GM21528 (cell line): ENCODE results near the gene MORN1.

ENCODE experiments used
- ATAC-seq: cut with Tn5 transposase; IDR thresholded peaks from one replicate; pipeline ENCODE4 v1.9.1; 2021; ENCODE audit warnings: mild to moderate bottlenecking, moderate library complexity; ENCODE audit not compliant: unreplicated experiment, low FRiP score

Gene MORN1

DNA sequence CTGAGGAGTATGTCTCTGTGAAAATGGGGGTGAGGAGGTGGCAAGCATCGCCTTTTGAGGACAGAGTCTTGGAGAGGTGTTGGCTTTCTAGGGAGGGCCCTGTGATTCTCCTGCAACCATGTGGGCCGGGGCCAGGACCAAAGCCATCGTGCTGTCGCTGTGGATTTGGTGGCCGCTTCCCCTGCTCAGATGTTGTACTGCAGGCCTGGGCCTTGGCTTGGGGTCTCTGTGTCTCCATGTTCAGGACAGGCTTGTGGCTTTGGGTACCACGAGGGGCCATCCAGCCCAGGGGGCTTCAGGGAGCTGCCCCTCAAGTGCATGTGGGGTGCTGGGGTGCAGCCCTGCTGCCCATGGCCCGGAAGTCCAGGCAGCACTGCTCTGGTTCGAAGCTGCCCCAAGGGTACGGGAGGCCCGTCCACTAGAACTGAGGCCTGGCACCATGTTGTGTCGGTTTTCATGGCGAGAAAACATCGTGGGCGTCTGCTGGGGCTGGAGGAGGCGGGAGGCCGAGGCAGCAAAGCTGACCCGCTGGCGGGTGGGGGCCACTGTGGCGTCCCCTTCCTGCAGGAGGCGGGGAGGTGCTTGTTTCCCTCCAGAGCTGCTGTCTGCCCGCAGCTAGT lies 107.9 kb downstream of the MORN1 start:
- ATAC-seq = no peak

- no peak for ATAC-seq
Measured at GRCh38 chr1:2282556-2283270, 108.6 kb downstream of the MORN1 start.

DNA sequence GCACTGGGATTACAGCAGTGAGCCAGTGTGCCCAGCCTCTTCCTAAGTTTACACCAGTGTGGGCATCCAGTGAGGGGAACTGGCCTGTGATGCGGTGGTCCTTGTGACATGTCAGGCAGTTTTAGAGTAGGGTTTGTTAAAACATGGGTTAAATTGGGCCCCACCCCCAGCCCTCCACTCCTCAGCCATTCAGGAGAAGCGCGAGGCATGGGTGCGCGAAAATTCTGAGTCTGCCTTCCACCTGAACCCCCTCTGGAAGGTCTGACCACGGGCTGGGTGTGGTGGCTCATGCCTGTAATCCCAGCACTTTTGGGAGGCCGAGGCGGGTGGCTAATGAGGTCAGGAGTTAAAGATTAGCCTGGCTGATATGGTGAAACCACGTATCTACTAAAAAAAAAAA lies 111.5 kb downstream of the MORN1 start:
- ATAC-seq = no peak

- no peak for ATAC-seq
Measured at GRCh38 chr1:2279210-2279639, 112.1 kb downstream of the MORN1 start.

GRCh38 chr1:2278591-2279209 lies 112.7 kb downstream of the MORN1 start:
- ATAC-seq = no peak

- ATAC-seq = no peak
Measured at GRCh38 chr1:2277741-2278488, 113.4 kb downstream of the MORN1 start.

DNA sequence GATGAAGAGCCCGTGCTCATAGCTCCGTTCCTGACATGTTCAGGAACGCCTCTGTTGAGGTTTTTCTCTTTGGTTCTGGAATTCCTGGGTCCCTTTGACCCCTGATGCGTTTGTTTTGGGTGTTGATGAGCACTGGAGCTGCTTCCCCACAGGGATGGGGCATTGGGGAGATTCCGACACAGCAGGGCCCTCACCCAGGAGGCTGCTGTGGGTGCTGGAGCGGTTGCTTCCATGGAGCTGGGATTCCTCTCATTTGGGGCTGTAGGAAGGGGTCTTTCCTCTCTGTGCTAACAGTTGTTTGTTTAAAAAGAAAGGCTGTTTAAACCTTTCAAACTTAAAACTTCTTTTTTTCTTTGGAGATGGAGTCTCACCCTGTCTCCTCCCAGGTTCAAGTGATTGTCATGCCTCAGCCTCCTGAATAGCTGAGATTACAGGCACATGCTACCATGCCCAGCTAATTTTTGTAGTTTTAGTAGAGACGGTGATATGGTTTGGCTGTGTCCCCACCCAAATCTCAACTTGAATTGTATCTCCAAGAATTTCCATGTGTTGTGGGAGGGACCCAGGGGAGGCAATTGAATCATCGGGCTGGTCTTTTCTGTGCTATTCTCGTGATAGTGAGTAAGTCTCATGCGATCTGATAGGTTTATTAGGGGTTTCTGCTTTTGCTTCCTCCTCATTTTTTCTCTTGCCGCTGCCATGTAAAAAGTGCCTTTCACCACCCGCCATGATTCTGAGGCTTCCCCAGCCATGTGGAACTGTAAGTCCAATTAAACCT lies 114.4 kb downstream of the MORN1 start:
- no peak for ATAC-seq

DNA sequence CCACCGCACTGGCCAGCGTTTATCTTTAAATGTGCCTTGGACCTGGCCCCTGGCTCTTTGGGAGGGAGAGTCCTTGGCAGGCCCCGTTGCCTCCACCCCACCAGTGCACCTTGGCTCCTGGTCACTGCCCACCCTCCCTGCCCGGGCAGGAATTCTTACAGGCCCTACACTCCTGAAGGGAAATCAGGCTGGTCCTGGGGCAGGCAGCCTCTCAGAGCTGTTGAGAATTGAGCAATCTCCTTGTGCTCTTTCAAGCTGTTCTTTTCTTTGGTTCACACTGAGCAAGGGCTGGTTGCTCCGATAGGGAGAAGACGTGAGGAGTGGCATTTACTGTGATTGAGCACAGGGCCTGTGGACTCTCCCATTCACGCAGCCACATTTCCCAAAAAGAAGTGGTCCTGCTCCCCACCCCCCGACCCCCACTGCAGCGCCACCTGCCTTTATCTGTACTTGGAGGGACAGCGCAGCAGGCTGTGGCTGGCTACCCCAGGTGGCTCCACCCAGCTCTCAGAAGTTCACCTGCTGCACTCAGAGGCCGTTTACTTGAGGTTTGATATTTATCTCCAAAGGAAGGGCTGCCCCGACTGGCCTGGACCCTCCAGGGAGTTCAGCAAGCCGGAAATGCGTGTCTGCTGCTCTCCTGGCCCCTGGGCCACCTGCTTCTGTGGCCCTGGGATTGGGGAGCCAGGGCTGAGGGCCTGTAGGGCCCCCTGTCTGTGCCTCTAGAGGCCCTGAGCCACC lies 115.4 kb downstream of the MORN1 start:
- no peak for ATAC-seq

- ATAC-seq = no peak
Measured at GRCh38 chr1:2274929-2275475, 116.4 kb downstream of the MORN1 start.

GRCh38 chr1:2274231-2274928 lies 117.0 kb downstream of the MORN1 start:
- no peak for ATAC-seq

DNA sequence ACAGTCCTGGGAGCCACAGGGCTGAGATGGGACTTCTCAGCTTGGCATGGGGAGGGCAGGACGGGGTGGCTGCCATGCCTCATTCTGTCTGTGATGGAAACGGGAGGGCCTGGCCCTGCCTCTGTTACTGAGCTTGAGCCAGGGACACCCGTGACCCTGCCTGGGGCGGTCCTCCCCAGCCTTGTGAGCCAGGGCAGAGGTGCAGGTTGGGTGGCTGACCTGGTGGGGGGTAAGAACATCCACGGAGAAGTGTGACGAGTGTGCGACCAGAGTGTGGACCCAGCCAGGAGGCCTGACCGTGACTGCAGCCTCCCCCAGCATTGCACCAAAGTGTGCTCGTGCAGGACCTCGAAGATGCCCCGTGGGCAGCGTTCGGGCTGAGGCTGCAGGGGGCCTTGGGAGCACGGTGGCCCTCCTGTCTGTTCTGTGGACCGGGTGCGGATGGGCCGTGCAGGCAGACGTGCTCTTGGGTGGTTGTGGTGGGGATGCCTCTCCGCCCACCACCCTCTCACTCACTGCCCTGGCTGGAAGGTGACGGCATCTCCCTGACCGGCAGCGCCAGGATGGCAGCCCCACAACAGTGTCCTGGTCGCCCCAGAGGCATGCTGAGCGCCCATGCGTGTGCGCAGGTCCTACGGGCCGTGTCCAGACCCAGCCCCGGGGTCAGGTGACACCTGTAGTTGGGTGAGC lies 117.8 kb downstream of the MORN1 start:
- no peak for ATAC-seq

DNA sequence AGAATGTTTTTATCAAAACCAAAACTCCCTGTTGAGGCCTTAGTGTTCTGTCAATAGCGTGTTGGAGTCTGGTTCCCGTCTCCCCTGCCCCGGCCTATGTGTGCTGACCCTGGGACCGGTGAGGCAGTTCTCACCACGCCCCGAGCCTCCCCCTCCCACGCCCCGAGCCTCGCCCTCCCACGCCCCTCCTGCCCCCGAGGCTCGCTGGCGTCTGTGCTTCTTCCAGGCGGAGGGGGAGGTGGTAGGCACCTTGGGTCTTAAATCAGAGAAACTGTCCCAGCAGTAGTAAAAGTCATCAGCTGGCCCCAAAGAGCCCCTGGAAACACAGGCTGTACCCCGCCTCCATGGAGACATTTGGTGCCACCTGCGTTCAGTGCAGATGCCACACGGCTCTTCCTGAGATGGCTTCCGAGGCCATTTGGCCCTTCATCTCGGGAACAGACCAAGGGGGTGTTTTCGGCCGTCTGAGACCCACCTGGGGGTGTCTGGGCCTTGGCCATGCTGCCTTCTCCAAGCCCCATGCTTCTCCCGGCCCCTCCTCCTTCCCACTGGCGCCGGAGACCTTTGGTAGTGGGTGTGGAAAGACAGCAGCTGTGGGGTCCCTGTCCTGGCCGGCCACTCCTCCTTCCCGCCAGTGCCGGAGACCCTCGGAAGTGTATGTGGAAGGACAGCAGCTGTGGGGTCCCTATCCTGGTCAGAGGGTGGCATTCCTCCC lies 118.5 kb downstream of the MORN1 start:
- no peak for ATAC-seq

- no peak for ATAC-seq
Measured at GRCh38 chr1:2271841-2272655, 119.3 kb downstream of the MORN1 start.
